Keratinocyte (primary cell): ENCODE results near the gene FANCC. TPM values are rescaled to one million over a fixed set of nuclear protein-coding genes. Genes with fewer than 3 reads are reported as not detected.

Source experiments
- DNase-seq: peaks from one replicate; pipeline ENCODE4 v3.0.0-alpha.2; 2011; ENCODE audit warnings: low read depth, missing footprints, low spot score
- FAIRE-seq: peaks from 2 replicates; lab custom pipeline; 2011; peaks lifted over from hg19 to GRCh38; lab: Jason Lieb, UNC
- H2AFZ ChIP-seq: 2 replicates; pipeline ENCODE4 v1.6.0; 2012; ENCODE audit warnings: low read length, control low read depth, inconsistent platforms; ENCODE audit not compliant: control insufficient read depth
- H3K27ac ChIP-seq: 2 replicates; pipeline ENCODE4 v1.5.1; 2011; ENCODE audit warnings: low read length; ENCODE audit not compliant: control insufficient read depth, insufficient read depth
- H3K27me3 ChIP-seq: 3 replicates; pipeline ENCODE4 v1.6.0; 2011; ENCODE audit warnings: low read length; ENCODE audit not compliant: control insufficient read depth, insufficient read depth; ENCODE audit errors: extremely low read depth
- H3K36me3 ChIP-seq, 2 experiments: 2 replicates in 1 of 2; 3 replicates in 1 of 2; pipeline ENCODE4 v1.5.1; 2011; ENCODE audit warnings: low read length in 2 of 2, mild to moderate bottlenecking in 1 of 2; ENCODE audit not compliant: control insufficient read depth in 2 of 2, insufficient read depth in 2 of 2; ENCODE audit errors: extremely low read depth in 1 of 2
- H3K4me1 ChIP-seq: 3 replicates; pipeline ENCODE4 v1.5.1; 2011; ENCODE audit warnings: low read length; ENCODE audit not compliant: control insufficient read depth, insufficient read depth; ENCODE audit errors: extremely low read depth
- H3K4me2 ChIP-seq: 3 replicates; pipeline ENCODE4 v1.6.0; 2011; ENCODE audit warnings: low read depth, low read length; ENCODE audit not compliant: control insufficient read depth, insufficient read depth; ENCODE audit errors: extremely low read depth
- H3K4me3 ChIP-seq, 3 experiments: fragments of 200-600 bp in 1 of 3; sonication (generic) in 1 of 3; 2 replicates in 2 of 3; 3 replicates in 1 of 3; pipeline ENCODE4 v1.5.1; 2011 to 2016; ENCODE audit warnings: low read length in 3 of 3, mild to moderate bottlenecking in 3 of 3, control low read depth in 2 of 3, inconsistent platforms in 1 of 3, low read depth in 1 of 3, mixed read lengths in 1 of 3, mixed run types in 1 of 3, moderate library complexity in 1 of 3; ENCODE audit not compliant: control insufficient read depth in 2 of 3, insufficient read depth in 2 of 3; ENCODE audit errors: extremely low read depth in 1 of 3
- H3K79me2 ChIP-seq: 2 replicates; pipeline ENCODE4 v1.6.0; 2012; ENCODE audit warnings: low read length; ENCODE audit not compliant: control insufficient read depth, insufficient read depth
- H3K9ac ChIP-seq: 3 replicates; pipeline ENCODE4 v1.6.0; 2011; ENCODE audit warnings: low read length; ENCODE audit not compliant: control insufficient read depth, insufficient read depth; ENCODE audit errors: extremely low read depth
- H3K9me1 ChIP-seq: 3 replicates; pipeline ENCODE4 v1.6.0; 2011; ENCODE audit warnings: low read length; ENCODE audit not compliant: control insufficient read depth, insufficient read depth; ENCODE audit errors: extremely low read depth
- H3K9me3 ChIP-seq: 2 replicates; pipeline ENCODE4 v1.5.1; 2012; ENCODE audit warnings: low read depth, low read length; ENCODE audit not compliant: control insufficient read depth
- H4K20me1 ChIP-seq: 3 replicates; pipeline ENCODE4 v1.6.0; 2011; ENCODE audit warnings: low read length; ENCODE audit not compliant: control insufficient read depth, insufficient read depth; ENCODE audit errors: extremely low read depth
- EZH2 ChIP-seq: IDR thresholded peaks from one replicate; pipeline ENCODE4 v1.6.1; 2012; ENCODE audit warnings: inconsistent platforms, mild to moderate bottlenecking, low read length, moderate library complexity
- dilution Hi-C: fragments of 300-500 bp; cut with MboI; formaldehyde crosslinking; loops from one replicate; pipeline ENCODE4 v1.7.0; 2020; ENCODE audit warnings: low sequenced_read_pairs; ENCODE audit not compliant: extremely low pct_ligation_motif_present
- polyA plus RNA-seq, 5 experiments: library from polyadenylated mRNA; depleted of rRNA in 3 of 5; stranded (reverse) in 3 of 5; stranded (forward) in 1 of 5; unstranded in 1 of 5; fragments of >200 nt; gene quantifications; 1 replicate in 1 of 5; 2 replicates in 3 of 5; 3 replicates in 1 of 5; pipeline versions ENCODE4 v1.2.1 to v1.2.3, GENCODE V29; 2011 to 2012; ENCODE audit warnings: missing spikeins in 2 of 5, low read depth in 1 of 5, low replicate concordance in 1 of 5
- TF ChIP-seq, protein P1 (sequence below), 3 experiments: IDR thresholded peaks in 1 of 3; conservative IDR thresholded peaks in 1 of 3; optimal IDR thresholded peaks in 1 of 3; 2 replicates in 2 of 3; 3 replicates in 1 of 3; pipeline versions ENCODE3 to v1.5.1; 2011; ENCODE audit warnings: low read length in 3 of 3, mild to moderate bottlenecking in 3 of 3, moderate library complexity in 2 of 3, control low read depth in 1 of 3, inconsistent platforms in 1 of 3; ENCODE audit not compliant: insufficient read depth in 2 of 3; ENCODE audit errors: extremely low read depth in 1 of 3

The FANCC gene
- polyA plus RNA-seq, 1 donor (not counting 4 experiments of a cell fraction or from before 2014, with no cell fraction given): 8.3 TPM

DNA sequence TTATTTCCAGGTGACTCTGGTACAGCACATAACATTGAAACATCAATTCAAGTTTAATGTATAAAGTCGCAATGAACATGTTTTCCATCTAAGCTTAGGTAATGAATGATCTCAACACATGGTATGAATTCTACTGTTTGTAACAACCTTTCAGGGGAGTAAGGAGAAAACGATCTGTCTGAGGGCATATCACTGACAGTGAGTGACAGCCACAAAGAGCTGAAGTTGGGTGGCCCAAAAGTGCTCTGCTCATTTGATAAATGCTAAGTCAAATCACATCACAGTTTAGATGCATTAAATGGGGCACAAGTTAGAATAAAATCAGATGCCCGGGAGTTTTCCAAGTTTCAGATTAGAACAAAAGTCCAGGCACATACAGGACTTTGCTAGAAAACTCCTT lies 1.2 kb downstream of the FANCC start:
- peak overlapping the region; percentile 48 for H2AFZ ChIP-seq
- no peaks in the 10 kb centered on the region for H3K36me3 ChIP-seq
- FAIRE-seq (peak; percentile 5), DNase-seq (no peak)
- peak overlapping the region; percentile 73 to 90 (median 85) for H3K4me3 ChIP-seq
- dilution Hi-C loops: no loop called here
- H4K20me1 ChIP-seq: no peaks in the 10 kb centered on the region
- no peaks in the 10 kb centered on the region for H3K9me3 ChIP-seq
- H3K4me2 ChIP-seq: peak overlapping the region; percentile 86
- H3K4me1 ChIP-seq: peaks cover 16% of the 10 kb centered on the region
- no peak for TF ChIP-seq EZH2
- TF ChIP-seq, protein P1, sequence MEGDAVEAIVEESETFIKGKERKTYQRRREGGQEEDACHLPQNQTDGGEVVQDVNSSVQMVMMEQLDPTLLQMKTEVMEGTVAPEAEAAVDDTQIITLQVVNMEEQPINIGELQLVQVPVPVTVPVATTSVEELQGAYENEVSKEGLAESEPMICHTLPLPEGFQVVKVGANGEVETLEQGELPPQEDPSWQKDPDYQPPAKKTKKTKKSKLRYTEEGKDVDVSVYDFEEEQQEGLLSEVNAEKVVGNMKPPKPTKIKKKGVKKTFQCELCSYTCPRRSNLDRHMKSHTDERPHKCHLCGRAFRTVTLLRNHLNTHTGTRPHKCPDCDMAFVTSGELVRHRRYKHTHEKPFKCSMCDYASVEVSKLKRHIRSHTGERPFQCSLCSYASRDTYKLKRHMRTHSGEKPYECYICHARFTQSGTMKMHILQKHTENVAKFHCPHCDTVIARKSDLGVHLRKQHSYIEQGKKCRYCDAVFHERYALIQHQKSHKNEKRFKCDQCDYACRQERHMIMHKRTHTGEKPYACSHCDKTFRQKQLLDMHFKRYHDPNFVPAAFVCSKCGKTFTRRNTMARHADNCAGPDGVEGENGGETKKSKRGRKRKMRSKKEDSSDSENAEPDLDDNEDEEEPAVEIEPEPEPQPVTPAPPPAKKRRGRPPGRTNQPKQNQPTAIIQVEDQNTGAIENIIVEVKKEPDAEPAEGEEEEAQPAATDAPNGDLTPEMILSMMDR (optimal IDR thresholded peaks at IDR 0.05 in 1 of 3, IDR thresholded peaks at IDR 0.05 in 1 of 3, conservative IDR thresholded peaks at IDR 0.05 in 1 of 3; ENCODE audit: extremely low read depth in 1 of 3, insufficient read depth in 2 of 3, low read length in 3 of 3): no peak
- peaks cover 11% of the 10 kb centered on the region for H3K79me2 ChIP-seq
- peak overlapping the region; percentile 96 for H3K9ac ChIP-seq
- no peaks in the 10 kb centered on the region for H3K9me1 ChIP-seq
- no peaks in the 10 kb centered on the region for H3K27me3 ChIP-seq
- H3K27ac ChIP-seq: peak overlapping the region; percentile 22

DNA sequence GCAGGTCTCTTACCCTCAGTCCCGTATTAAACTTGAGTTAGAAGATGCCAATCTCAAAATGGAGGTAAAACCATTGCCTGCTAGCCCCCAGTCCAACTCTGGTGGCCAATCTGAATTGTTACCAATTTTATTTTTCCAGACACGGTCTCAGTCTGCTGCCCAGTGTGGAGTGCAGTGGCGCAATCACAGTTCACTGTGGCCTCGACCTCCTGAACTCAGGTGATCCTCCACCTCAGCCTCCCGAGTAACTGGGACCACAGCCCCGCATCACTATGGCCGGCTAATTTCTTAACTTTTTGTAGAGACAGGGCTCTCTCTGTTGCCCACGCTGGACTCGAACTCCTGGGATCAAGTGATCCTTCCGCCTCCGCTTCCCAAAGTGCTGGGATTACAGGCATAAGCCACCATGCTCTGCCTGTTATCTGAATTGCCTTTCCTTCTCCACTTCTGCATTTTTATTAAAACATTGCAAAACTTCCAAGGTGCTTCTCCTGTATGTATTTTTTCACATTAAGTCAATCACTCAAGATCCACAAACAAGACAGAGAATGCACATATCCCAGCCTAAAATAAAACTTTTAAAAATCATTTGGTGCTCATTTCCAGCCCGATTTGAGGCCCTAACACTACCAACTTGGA lies 2.3 kb downstream of the FANCC start:
- H3K27me3 ChIP-seq: no peaks in the 10 kb centered on the region
- H2AFZ ChIP-seq: no peak overlapping the region
- DNase-seq (no peak), FAIRE-seq (no peak)
- H3K36me3 ChIP-seq: no peaks in the 10 kb centered on the region
- TF ChIP-seq EZH2: no peak
- TF ChIP-seq, protein P1 (optimal IDR thresholded peaks at IDR 0.05 in 1 of 3, IDR thresholded peaks at IDR 0.05 in 1 of 3, conservative IDR thresholded peaks at IDR 0.05 in 1 of 3; ENCODE audit: extremely low read depth in 1 of 3, insufficient read depth in 2 of 3, low read length in 3 of 3): no peak
- no peaks in the 10 kb centered on the region for H3K9me1 ChIP-seq
- dilution Hi-C loops: no loop called here
- H3K9me3 ChIP-seq: no peaks in the 10 kb centered on the region
- peaks cover 13% of the 10 kb centered on the region for H3K4me1 ChIP-seq
- H3K9ac ChIP-seq: no peak overlapping the region
- H3K27ac ChIP-seq: no peak overlapping the region
- no peak overlapping the region for H3K4me2 ChIP-seq
- H3K79me2 ChIP-seq: peaks cover 11% of the 10 kb centered on the region
- H4K20me1 ChIP-seq: no peaks in the 10 kb centered on the region
- no peak overlapping the region for H3K4me3 ChIP-seq
